Forelimb muscle (tissue), 1 donor: ENCODE measurements around the gene MBD4. TPM values are rescaled to one million over a fixed set of nuclear protein-coding genes. Genes with fewer than 3 reads are reported as not detected.

Experiments
- DNase-seq: peaks from one replicate; pipeline ENCODE4 v3.0.0-alpha.2; 2013; ENCODE audit warnings: low read depth
- polyA plus RNA-seq: library from polyadenylated mRNA; unstranded; fragments of 120-200 nt; gene quantifications from one replicate; pipeline ENCODE4 v1.2.1, GENCODE V29; 2013; ENCODE audit not compliant: insufficient read length

The MBD4 gene
- polyA plus RNA-seq, 1 donor: 26.5 TPM

DNA sequence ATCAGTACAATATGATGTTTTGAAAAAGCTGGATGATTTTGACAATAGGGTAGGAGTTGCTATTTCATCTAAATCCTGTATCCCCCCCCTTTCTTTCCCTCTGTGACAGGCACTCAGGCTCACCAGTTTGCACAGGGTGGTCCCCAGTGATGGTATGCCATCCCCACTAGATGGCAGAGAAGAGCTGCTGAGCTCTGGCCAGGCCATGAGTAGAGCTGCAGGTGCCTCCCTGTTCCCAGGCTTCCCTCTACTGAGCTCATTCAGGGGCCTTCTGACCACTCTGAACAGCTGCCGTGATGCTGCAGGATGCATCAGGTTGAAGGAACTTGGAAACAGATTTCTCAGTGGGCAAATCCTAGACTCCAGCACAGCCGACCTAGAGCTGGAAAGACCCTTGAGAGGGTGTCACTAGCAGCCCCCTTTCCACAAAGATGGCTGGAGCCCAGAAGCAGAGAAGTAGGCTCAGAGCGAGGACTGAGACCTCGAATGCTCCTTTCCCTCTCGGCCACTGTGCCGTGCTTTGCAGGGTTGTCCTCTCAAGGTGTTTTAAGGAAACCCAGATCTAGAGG is 56.4 kb downstream of the MBD4 start:
- no peak for DNase-seq

DNA sequence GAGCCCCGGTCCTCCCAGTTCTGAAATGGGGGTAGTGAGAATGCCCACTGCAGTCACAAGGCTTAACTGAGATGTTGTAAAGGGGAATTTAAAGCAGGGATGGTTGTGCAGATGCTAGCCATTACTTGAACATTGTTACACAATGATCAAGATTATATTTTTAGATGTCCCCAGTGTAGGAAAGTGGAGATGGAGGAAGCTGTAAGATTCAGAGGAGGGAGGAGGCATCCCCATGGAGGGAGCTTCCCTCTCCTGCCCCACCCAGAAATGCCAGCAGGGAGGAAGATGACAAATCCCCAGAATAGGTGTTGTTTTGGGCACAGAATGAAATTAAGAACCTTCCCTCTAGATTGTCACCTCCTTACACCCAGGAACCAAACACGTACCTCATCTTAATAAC is 57.4 kb downstream of the MBD4 start:
- DNase-seq: no peak

Other genes with a start within 250 kb of the MBD4 start
- gene COPG1, start 190.3 kb downstream of the MBD4 start, polyA plus RNA-seq: 106 TPM
- gene HMCES, start 161.1 kb downstream of the MBD4 start, polyA plus RNA-seq: 21.8 TPM
- gene EFCAB12, start 11.3 kb downstream of the MBD4 start, polyA plus RNA-seq: 0.13 TPM
- gene IFT122, start 276 bp upstream of the MBD4 start, polyA plus RNA-seq: 33.2 TPM
- 0.09 TPM for gene RHO, start 88.7 kb upstream of the MBD4 start, polyA plus RNA-seq
- not detected for gene H1-8, start 103.2 kb upstream of the MBD4 start, polyA plus RNA-seq
- 110 TPM for gene PLXND1, start 166.7 kb upstream of the MBD4 start, polyA plus RNA-seq